OCI-LY7 (cell line): ENCODE measurements around the gene SNRNP25. TPM values are rescaled to one million over a fixed set of nuclear protein-coding genes. Genes with fewer than 3 reads are reported as not detected.

ENCODE experiments used
- BruUV-seq: library from RNA; stranded (reverse); fragments of 400-500 nt; replicated peaks from 2 replicates; lab custom pipeline; 2021; lab: Mats Ljungman, UMichigan
- CTCF ChIA-PET: fragments of 300-600 bp; sonication (Branson Sonifier 250); formaldehyde crosslinking; loops from one replicate; lab custom pipeline; 2022; ENCODE audit warnings: antibody characterized with exemption; ENCODE audit not compliant: unreplicated experiment; lab: Charles Lee
- POLR2A ChIA-PET: fragments of 300-600 bp; sonication (Branson Sonifier 250); formaldehyde crosslinking; loops from one replicate; lab custom pipeline; 2022; ENCODE audit warnings: antibody characterized with exemption; lab: Charles Lee
- DNase-seq: peaks from one replicate; pipeline ENCODE4 v3.0.0-alpha.2; 2015; ENCODE audit warnings: low spot score
- H2AFZ ChIP-seq: fragments of 200-600 bp; sonication (generic), shearing (Covaris generic); 2 replicates; pipeline ENCODE4 v1.6.1; 2014; ENCODE audit warnings: mild to moderate bottlenecking, antibody characterized with exemption, low read length, moderate library complexity
- H3K27ac ChIP-seq: fragments of 200-600 bp; sonication (generic); 2 replicates; pipeline ENCODE4 v1.5.1; 2014; ENCODE audit warnings: mixed run types, low read depth, mild to moderate bottlenecking, moderate library complexity, low read length, inconsistent platforms; ENCODE audit not compliant: poor library complexity, severe bottlenecking
- H3K36me3 ChIP-seq: fragments of 200-600 bp; sonication (generic); 2 replicates; pipeline ENCODE4 v1.6.1; 2014; ENCODE audit warnings: mild to moderate bottlenecking, antibody characterized with exemption, low read length, moderate library complexity, mixed read lengths; ENCODE audit not compliant: insufficient read depth
- H3K4me1 ChIP-seq: fragments of 200-600 bp; sonication (generic); 2 replicates; pipeline ENCODE4 v1.5.1; 2014; ENCODE audit warnings: mild to moderate bottlenecking, low read length; ENCODE audit not compliant: insufficient read depth, poor library complexity, severe bottlenecking
- H3K4me2 ChIP-seq: fragments of 200-600 bp; sonication (generic); 2 replicates; pipeline ENCODE4 v1.6.1; 2014; ENCODE audit warnings: mild to moderate bottlenecking, low read length
- H3K4me3 ChIP-seq: fragments of 200-600 bp; sonication (generic); 2 replicates; pipeline ENCODE4 v1.5.1; 2014; ENCODE audit warnings: mild to moderate bottlenecking, low read depth, low read length; ENCODE audit not compliant: poor library complexity, severe bottlenecking
- H3K79me2 ChIP-seq: fragments of 200-600 bp; sonication (generic); 2 replicates; pipeline ENCODE4 v1.6.1; 2016; ENCODE audit warnings: low read depth, mild to moderate bottlenecking, low read length, moderate library complexity, mixed read lengths; ENCODE audit not compliant: insufficient read depth
- H3K9me2 ChIP-seq: fragments of 200-600 bp; sonication (generic); 2 replicates; pipeline ENCODE4 v1.6.1; 2016; ENCODE audit warnings: mild to moderate bottlenecking, low read length, mixed read lengths; ENCODE audit not compliant: insufficient read depth
- H3K9me3 ChIP-seq: fragments of 200-600 bp; sonication (generic); 2 replicates; pipeline ENCODE4 v1.6.1; 2014; ENCODE audit warnings: mild to moderate bottlenecking, mixed run types, low read length, mixed read lengths
- H4K20me1 ChIP-seq: fragments of 200-600 bp; sonication (generic); 2 replicates; pipeline ENCODE4 v1.6.1; 2014; ENCODE audit warnings: mild to moderate bottlenecking, antibody characterized with exemption, low read length, moderate library complexity, mixed read lengths; ENCODE audit not compliant: insufficient read depth
- CTCF ChIP-seq: fragments of 200-600 bp; sonication (generic); conservative IDR thresholded peaks from 2 replicates; pipeline ENCODE4 v1.5.1; 2014; ENCODE audit warnings: mild to moderate bottlenecking, antibody characterized with exemption, low read length, moderate library complexity, mixed read lengths
- EZH2phosphoT487 ChIP-seq: fragments of 200-600 bp; sonication (generic); IDR thresholded peaks from 2 replicates; pipeline ENCODE4 v1.6.1; 2018; ENCODE audit warnings: low read depth, borderline replicate concordance, mild to moderate bottlenecking, mixed run types, antibody characterized with exemption, low read length, moderate library complexity, mixed read lengths
- intact Hi-C: fragments of 100-400 bp; cut with micrococcal nuclease; formaldehyde crosslinking; loops from one replicate; pipeline ENCODE4 v1.10.0; 2022; ENCODE audit not compliant: unreplicated experiment
- total RNA-seq, 2 experiments: library from RNA; depleted of rRNA in 1 of 2; stranded (reverse); fragments of >200 nt in 1 of 2; shearing (Covaris generic) in 1 of 2; gene quantifications; 2 replicates each; pipeline ENCODE4 v1.2.3, GENCODE V29; 2014 to 2022

Gene SNRNP25
- total RNA-seq, 2 experiments from 2014 or later = 61.4 to 68.3 TPM

DNA sequence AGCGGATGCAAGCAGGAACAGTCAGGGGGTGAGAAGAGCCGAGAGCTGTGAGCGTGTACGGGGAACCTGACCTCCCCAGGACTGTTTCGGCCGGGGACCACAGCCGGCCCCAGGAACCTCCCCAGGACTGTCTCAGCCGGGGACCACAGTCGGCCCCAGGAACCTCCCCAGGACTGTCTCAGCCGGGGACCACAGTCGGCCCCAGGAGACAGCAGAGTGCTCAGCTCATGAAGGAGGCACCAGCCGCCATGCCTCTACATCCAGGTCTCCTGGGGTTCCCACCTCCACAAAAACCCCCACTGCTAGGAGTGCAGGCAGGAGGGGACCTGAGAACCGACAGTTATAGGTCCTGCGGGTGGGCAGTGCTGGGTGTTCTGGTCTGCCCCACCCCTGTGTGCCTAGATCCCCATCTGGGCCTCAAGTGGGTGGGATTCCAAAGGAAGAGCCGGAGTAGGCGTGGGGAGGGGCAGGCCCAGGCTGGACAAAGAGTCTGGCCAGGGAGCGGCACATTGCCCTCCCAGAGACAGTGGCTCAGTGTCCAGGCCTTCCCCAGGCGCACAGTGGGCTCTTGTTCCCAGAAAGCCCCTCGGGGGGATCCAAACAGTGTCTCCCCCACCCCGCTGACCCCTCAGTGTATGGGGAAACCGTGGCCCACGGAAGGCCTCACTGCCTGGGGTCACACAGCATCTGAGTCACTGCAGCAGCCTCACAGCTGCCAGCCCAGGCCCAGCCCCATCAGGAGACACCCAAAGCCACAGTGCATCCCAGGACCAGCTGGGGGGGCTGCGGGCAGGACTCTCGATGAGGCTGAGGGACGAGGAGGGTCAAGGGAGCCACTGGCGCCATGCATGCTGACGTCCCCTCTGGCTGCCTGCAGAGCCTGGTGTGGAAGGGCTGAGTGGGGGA lies 14.5 kb downstream of the SNRNP25 start:
- Histone ChIP-seq H3K36me3 (no peaks in the 10 kb centered on the region), H3K79me2 (no peaks in the 10 kb centered on the region), H3K4me1 (no peaks in the 10 kb centered on the region), H3K4me2 (no peak overlapping the region), H3K9me3 (no peaks in the 10 kb centered on the region), H4K20me1 (no peaks in the 10 kb centered on the region), H3K9me2 (no peaks in the 10 kb centered on the region), H3K4me3 (no peak overlapping the region), H3K27ac (no peak overlapping the region), H2AFZ (no peak overlapping the region)
- ChIA-PET CTCF (no interaction called here), POLR2A (no interaction called here)
- intact Hi-C loops = no loop called here
- BruUV-seq = no TSS peak
- no peak for TF ChIP-seq EZH2phosphoT487
- TF ChIP-seq CTCF = no peak
- DNase-seq = no peak

DNA sequence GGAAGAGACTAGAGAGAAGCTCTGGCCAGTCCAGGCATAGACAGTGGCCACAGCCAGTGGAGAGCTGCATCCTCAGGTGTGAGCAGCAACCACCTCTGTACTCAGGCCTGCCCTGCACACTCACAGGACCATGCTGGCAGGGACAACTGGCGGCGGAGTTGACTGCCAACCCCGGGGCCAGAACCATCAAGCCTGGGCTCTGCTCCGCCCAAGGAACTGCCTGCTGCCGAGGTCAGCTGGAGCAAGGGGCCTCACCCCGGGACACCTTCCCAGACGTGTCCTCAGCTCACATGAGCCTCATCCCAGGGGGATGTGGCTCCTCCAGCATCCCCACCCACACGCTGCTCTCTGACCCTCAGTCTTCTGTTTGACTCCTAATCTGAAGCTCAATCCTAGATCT lies 15.6 kb downstream of the SNRNP25 start:
- no peak overlapping the region for H3K27ac ChIP-seq
- BruUV-seq = no TSS peak
- intact Hi-C loops = no loop called here
- no peaks in the 10 kb centered on the region for H3K36me3 ChIP-seq
- no peaks in the 10 kb centered on the region for H3K9me2 ChIP-seq
- no peaks in the 10 kb centered on the region for H4K20me1 ChIP-seq
- POLR2A ChIA-PET = interaction anchor here (0.6 kb wide), 1 partner anchor 30 kb away, joined by 5 read pairs; no protein-coding TSS in a partner anchor
- no peaks in the 10 kb centered on the region for H3K4me1 ChIP-seq
- TF ChIP-seq EZH2phosphoT487 = no peak
- no peak for TF ChIP-seq CTCF
- H3K9me3 ChIP-seq = no peaks in the 10 kb centered on the region
- H2AFZ ChIP-seq = no peak overlapping the region
- no peak overlapping the region for H3K4me2 ChIP-seq
- no peak overlapping the region for H3K4me3 ChIP-seq
- H3K79me2 ChIP-seq = no peaks in the 10 kb centered on the region
- DNase-seq = no peak
- CTCF ChIA-PET = no interaction called here

GRCh38 chr16:71210-71539 lies 17.5 kb downstream of the SNRNP25 start:
- Histone ChIP-seq H3K36me3 (no peaks in the 10 kb centered on the region), H3K4me1 (peaks cover 4% of the 10 kb centered on the region), H3K4me2 (no peak overlapping the region), H3K4me3 (no peak overlapping the region), H3K9me2 (no peaks in the 10 kb centered on the region), H3K9me3 (no peaks in the 10 kb centered on the region), H3K79me2 (no peaks in the 10 kb centered on the region), H3K27ac (no peak overlapping the region), H2AFZ (no peak overlapping the region), H4K20me1 (no peaks in the 10 kb centered on the region)
- intact Hi-C loops = no loop called here
- no TSS peak for BruUV-seq
- ChIA-PET POLR2A (no interaction called here), CTCF (no interaction called here)
- DNase-seq = no peak
- TF ChIP-seq EZH2phosphoT487 (no peak), CTCF (no peak)
